NCI-H1417 treated with DMSO at 0.1 percent for 48 hours (cell line): Measurements from ENCODE around the gene RNF13.

Experiments used
- DNase-seq: peaks from one replicate; lab custom pipeline; 2025; lab: John Stamatoyannopoulos, UW

RNF13 gene, protein sequence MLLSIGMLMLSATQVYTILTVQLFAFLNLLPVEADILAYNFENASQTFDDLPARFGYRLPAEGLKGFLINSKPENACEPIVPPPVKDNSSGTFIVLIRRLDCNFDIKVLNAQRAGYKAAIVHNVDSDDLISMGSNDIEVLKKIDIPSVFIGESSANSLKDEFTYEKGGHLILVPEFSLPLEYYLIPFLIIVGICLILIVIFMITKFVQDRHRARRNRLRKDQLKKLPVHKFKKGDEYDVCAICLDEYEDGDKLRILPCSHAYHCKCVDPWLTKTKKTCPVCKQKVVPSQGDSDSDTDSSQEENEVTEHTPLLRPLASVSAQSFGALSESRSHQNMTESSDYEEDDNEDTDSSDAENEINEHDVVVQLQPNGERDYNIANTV

GRCh38 chr3:149812606-149813366, at the start of gene RNF13:
Gene RNF13 (plus strand): TSS chr3:149813215. CDS start chr3:149846027, 32,812 bp downstream.
- peak; percentile 88 for DNase-seq

- no peak for DNase-seq
Measured at GRCh38 chr3:149763565-149764195, 49.3 kb upstream of the RNF13 start.

DNA sequence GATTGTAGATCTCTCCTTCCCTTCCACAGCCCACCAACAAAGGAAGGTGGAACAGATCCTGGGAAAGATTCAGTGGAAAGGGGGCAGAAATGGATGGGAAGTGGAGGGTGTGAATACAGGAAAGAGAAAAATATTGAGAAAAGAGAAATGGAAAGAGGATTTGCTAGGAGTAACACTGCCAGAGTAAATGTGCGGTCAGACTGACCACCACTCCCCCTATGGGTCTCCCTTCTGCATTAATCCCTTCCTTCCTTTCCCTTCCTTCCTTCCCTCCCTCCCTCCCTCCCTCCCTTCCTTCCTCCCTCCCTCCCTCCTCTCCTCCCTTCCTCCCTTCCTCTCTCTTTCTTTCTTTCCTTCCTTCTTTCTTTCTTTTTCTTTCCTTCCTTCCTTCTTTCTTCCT, 48.7 kb upstream of the RNF13 start:
- DNase-seq = no peak

- no peak for DNase-seq
Measured at GRCh38 chr3:149765762-149766334, 47.2 kb upstream of the RNF13 start.

GRCh38 chr3:149767720-149768119, 45.3 kb upstream of the RNF13 start:
- no peak for DNase-seq

DNA sequence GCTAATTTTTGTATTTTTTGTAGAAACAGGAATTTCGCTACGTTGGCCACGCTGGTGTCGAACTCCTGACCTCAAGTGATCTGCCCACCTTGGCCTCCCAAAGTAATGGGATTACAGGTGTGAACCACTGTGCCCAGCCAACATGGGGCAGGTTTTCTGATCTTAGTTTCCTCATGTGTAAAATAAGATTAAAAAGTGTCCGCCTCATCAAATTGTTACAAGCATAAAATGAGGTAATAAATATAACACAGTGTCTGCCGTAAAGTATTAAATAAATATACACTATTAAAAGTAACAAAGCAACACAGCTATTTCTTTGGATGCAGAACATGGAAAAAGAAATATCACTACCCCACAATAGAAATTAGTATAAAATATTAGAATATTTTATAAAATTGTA, 44.3 kb upstream of the RNF13 start:
- no peak for DNase-seq

GRCh38 chr3:149770246-149770645, 42.8 kb upstream of the RNF13 start:
- no peak for DNase-seq

DNA sequence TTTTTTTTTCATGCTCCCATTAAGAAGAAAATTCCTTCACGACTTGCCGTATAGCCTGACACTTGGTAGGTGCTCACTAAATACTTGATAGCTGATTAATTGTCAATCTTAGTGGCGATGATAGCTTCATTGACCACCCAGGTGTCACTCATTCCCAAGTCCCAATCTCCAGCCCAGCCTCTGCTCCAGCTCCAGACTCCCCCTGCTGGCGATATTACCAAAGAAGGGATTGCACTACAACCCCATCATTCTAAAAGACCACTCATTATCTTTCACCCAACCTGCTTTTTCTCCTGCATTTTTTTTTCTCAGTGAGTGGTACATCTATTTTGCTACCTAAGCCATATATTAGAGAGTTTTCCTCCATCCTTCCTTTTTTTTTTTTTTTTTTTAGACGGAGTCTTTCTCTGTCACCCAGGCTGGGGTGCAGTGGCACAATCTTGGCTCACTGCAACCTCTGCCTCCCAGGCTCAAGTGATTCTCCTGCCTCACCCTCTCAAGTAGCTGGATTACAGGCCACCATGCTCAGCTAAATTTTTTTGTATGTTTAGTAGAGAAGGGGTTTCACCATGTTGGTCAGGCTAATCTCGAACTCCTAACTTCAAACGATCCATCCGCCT, 41.3 kb upstream of the RNF13 start:
- no peak for DNase-seq

DNA sequence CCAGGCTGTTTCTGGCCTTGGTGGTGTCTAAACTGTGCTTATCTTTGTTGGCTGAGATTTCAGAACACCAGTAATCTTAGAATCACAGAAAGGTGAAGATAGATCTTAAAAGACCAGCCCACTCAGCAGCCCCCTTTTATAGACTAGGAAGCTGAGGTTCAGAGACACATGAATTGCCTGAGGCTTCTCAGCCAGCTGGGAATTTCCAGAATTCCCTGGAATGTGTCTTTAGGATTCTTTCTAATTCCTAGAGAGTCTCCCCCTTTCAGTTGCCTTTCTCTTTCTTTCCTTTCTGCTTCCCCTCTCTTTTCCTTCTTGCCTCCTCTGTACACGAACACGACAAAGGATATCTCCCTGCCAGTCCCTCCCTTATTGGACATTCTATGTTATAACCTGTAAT, 40.2 kb upstream of the RNF13 start:
- DNase-seq = no peak

GRCh38 chr3:149776170-149776569, 36.8 kb upstream of the RNF13 start:
- DNase-seq = no peak

- no peak for DNase-seq
Measured at GRCh38 chr3:149777414-149778214, 35.4 kb upstream of the RNF13 start.

DNA sequence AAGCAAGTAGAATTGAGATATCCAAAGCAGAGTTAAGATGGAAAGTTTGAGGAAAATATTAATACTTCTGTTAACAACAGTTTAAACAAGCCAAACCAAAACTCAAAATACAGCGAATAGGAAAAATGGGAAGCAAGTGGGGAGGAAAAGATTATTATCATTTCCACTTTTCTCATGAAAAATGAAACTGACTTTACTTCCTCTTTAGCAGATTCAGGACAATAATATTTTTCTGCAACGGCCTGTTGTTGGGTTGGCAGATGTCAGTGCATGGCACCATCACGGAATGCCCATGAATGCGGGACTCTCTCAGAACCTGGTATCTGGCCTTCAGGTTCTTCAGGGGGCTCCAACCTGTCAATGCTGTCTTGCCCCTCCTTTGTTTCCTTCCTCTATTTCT, 31.8 kb upstream of the RNF13 start:
- DNase-seq = no peak

- no peak for DNase-seq
Measured at GRCh38 chr3:149781741-149782140, 31.3 kb upstream of the RNF13 start.

DNA sequence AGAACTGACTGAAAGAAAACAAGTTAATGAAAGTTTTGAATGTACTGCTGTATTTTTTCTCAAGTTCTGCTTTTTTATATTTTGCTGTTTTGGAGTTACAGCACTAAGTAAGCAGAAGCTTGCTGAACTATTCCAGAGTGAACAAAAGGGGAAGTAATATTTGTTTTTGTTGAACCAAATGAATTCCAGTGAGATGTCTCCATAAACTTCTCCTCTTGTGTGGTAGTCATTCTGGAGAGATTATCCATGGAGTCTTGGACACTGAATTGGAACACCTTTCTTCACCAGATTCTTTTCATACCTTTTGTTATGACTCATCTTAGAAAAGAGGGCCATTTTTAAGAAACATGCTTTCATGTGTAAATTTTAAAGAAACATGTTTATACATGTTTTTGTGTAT, 29.4 kb upstream of the RNF13 start:
- DNase-seq = no peak

DNA sequence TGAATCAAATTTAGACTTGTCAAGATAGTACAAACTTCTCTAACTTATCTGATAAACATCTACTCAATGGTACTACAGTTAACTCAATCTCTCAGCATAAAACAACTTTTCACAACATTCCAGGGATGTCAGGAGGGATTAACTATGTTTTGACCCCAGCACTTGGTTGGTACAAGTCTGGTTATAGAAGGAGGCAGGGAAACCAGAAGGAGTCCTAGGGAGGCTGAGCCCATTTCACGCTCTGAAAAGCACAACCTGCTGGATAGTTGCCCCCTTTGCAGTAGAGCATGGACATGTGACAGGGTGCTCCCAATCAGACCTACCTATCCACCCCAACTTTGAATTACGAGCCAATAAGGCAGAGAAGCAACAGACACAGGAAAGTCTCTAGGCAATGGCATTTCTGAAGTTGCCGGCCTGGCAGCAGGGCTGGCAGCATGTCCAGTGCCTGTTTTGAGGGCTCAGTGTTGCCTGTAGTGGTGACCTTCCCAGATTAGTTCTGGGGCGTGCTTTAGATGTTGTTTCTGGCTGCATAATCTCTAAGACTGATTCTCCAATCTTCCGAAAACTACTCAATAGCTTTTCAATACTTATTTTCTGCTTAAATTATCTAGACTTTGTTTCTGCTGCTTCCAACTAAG, 28.8 kb upstream of the RNF13 start:
- DNase-seq = no peak

DNA sequence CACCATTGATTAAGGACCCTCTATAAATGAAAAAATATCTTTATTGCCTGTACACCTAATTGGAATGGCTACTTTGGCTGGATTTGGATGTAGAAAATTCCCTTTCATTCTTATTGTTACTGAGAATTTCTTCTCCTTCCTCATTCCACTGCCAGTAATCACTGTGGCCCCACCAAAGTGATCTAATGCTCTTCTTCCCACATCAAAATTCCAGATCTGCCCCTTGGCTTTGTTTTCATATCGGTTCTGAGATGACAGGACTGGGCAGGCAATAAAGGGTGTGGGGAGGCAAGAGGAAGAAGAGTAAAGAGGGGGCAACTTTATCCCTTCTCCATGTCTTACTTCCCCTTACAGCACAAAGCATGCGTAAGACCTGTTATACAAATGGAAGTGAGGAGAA, 22.7 kb upstream of the RNF13 start:
- DNase-seq = no peak

DNA sequence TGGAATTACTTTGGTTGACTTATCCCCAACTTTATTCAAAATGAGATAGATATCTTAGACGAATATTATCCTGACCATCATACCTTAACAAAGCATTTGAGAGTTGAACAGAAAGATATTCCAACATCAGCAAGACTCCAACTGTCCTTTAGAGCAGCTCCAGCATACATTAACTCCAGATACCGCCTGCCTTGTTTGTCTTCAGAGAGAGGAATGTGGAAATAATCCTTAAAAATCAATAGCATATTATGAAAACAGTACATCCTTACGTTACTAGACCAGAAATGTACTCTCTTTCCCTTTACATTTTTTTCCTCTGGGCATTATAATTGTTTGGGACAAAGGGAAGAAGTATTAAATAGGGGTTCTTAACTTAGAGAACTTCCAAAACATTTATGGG, 22.3 kb upstream of the RNF13 start:
- DNase-seq = no peak

- DNase-seq = no peak
Measured at GRCh38 chr3:149792452-149793270, 20.4 kb upstream of the RNF13 start, which contains the start of gene ANKUB1. Gene ANKUB1 (minus strand): TSS chr3:149792554. CDS start chr3:149792366, 188 bp downstream.

- DNase-seq = no peak
Measured at GRCh38 chr3:149796026-149796425, 17.0 kb upstream of the RNF13 start.

- no peak for DNase-seq
Measured at GRCh38 chr3:149800693-149801092, 12.3 kb upstream of the RNF13 start.
